Activated T-cell treated with anti-CD3 and anti-CD28 coated beads for 48 hours (primary cell): Measurements from ENCODE around the gene VAT1.
"Not testable (repeated sequence)": the region's sequence is repeated elsewhere in the genome, so short reads cannot be mapped to it uniquely, and the experiment has no call there.

ENCODE experiments used
- DNase-seq: peaks from one replicate; pipeline ENCODE4 v3.0.0-alpha.2; 2020; ENCODE audit warnings: low read depth

Gene VAT1

DNA sequence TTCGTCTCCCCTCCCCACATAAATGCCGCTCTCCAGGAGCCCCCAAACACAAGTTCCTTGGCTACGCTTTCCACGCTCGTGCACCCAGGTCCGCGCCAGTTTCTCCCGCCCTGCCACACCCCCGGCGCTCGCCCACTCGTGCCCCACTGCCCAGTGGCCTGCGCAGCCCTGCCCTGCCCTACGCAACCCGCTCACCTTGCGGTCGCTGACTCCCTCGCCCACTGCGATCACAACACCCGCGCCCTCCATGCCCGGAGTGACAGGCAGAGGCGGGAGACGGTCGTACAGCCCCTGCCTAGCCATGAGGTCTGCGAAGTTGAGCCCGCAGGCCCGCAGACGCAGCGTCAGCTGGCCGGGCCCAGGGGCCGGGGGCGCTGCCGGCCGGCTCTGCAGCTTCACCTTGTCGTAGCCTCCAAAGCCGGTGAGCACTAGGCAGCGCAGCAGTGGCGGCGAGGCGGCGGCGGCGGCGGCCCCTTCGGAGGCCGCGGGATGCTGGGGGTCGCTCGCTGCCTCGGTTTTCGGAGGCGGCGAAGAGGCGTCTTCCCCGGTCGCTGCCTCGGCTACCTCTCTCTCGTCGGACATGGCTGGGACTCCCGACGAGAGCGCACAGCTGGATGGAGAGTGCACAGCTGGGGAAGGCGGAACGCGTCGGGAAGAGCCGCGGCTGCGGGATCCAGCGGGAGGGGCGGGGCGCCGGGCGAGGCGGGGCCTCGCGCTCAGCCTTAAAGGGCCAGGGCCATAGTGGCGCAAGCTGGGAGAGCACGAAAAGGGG, at the start of gene VAT1:
Gene VAT1 (minus strand): TSS at position 645 of the 772 bp plus-strand sequence. CDS start 63 bp downstream, at position 582.
- DNase-seq: peak; percentile 68

DNA sequence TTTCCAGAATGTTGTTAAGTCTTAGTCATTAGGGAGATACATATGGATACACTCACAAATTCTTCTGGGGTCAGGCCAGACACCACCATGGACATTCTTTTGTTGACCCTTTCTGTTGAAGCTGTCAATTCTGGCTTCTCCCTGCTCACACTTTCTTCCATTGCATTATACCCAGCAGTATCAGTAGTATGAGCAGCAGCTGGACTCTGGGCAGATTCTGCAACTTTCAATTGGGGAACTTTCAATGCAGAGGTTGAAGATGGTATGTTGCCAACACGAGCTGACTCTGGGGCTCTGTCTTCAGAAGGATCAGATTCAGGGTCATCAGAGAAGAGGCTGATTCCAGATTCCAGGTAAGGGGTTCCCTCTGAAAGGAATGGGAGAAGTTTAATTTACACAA, 48.7 kb upstream of the VAT1 start:
- no peak for DNase-seq

DNA sequence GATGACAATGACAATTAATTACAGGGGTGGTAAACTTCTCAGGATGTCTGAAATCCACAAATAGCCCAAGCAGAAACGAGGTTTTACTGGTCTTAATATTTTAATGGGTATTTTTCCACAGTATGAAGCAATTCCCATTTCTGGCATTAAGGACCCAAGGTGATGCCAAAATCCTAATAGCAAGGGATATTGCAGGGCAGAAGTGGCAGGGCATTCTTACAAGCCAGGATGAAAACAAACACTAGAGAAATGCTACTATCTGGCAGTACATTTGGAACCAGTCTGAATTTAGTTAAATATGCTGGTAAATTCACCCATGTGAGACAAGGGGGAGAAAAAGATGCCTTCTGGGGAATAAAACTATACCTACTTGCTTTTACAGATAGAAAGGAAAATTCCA, 48.1 kb upstream of the VAT1 start:
- DNase-seq: no peak

DNA sequence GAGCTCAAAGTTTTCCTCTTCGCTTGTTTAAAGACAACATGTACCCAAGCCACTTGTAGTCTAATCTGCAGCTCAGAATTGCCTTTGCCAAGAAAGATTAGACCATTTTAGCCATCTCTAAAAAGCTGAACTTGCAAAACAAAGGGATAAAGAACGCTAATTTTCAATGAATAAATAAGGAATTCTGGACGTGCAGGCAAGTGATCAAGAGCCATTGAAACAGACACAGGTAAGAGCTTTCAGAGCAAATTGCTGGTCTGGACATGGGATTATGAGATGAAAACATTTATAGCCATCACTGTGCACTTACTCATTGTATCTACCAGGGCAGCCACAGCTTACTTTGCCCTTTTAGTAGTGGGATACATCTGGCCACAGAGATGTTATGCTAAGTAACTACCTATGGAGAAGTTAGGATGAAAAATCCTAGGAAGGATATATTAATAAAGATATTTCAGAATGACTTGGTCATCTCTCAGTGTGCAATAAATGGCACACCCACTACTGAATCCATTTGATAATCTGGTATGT, 47.2 kb upstream of the VAT1 start:
- no peak for DNase-seq

DNA sequence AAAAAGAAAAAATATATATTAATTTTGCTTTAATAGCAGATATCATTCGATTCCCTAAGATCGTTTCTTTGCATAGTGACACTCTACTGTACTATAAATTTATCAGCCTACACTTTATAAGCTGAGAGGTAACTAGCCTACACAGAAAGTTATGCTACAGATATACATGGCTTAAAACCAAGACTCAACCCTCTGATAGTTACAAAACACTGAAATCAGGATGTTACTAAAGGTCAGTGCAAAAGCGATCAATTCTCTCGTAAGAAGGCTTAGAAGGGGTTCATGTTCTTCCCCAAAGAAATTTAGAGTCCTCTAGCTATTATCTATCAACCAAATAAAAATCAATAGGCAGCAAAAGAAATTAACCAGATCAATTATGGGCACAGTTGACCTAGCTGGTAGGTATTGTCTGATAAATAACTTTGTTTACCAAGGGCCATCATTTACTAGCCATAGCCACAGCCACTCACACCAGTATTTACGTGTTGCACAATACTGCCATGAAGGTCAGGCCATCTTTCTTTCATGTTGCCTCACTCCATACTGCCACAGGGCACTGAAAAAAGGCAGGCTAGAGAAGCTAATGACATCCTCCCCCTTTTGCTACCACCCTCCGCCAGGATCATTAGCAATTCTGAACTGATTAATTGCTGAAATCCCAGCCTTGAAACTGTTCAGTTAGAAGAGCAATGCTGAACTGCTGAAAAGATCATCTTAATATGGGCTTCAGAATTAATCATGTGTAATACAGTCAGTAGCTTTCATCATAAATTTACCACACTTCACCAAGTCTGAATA, 46.6 kb upstream of the VAT1 start:
- no peak for DNase-seq

- DNase-seq: no peak
Measured at GRCh38 chr17:43062984-43063638, 40.9 kb upstream of the VAT1 start.

DNA sequence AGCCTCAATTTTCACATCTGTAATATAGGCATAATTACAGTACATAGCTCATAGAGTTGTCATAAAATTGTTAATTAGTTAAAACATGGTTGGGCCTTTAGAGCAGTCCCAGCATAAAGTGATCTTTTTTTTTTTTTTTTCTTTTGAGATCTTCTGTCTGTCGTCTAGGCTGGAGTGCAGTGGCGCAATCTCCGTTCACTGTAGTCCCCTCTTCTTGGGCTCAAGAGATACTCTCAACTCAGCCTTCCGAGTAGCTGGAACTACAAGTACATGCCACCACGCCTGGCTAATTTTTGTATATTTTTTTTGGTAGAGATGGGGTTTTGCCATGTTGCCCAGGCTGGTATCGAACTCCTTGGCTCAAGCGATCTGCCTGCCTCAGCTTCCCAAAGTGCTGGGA, 33.9 kb upstream of the VAT1 start:
- DNase-seq: no peak

GRCh38 chr17:43053008-43053407, 30.8 kb upstream of the VAT1 start:
- DNase-seq: not testable (repeated sequence)

DNA sequence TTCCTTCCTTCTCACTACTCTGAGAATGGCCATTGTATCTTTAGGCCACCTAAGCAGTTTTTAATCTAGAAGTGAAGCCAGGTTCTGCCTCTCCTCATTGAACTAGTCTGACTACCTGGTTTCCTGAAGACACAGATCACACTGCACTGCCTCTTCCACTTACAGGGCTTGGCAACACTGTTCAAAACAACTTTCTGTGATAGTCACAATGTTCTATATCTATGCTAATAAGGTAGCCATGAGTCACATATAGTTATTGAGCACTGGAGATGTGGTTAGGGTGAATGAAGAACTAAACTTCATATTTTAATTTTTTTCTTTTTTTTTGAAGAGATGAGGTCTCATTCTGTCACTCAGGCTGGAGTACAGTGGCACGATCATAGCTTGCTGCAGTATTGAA, 29.8 kb upstream of the VAT1 start:
- DNase-seq: no peak

DNA sequence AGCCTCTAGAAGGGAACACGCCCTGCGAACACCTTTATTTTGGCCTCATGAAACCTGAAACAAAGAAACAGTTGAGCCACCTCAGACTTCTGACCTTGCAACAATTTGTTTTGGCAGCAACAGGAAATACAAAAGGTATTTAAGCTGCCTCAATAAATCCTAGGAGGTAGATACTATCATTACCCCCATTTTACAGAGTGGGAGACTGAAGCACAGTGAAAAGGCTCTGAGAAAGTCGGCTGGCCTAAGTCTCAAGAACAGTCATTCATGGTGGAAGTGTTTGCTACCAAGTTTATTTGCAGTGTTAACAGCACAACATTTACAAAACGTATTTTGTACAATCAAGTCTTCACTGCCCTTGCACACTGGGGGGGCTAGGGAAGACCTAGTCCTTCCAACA, 21.8 kb upstream of the VAT1 start:
- DNase-seq: no peak

DNA sequence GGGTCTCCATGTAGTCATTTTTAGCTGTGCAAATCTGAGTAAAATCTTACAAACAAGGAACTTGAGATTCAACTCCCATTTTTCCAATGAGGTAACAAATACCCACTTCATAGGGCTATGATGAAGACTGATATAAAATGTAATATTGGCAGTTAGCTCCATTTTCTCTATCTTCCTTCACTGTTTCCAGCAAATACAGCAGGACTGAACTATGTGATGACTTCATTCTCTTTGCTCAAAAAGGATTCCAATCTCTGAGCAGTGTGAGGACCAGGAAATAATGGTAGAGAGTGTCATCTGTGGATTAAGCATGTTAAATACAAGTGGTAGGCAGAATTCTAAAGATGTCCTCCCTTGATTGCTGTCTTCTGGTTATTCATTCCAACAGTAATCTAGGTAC, 21.1 kb upstream of the VAT1 start:
- no peak for DNase-seq

DNA sequence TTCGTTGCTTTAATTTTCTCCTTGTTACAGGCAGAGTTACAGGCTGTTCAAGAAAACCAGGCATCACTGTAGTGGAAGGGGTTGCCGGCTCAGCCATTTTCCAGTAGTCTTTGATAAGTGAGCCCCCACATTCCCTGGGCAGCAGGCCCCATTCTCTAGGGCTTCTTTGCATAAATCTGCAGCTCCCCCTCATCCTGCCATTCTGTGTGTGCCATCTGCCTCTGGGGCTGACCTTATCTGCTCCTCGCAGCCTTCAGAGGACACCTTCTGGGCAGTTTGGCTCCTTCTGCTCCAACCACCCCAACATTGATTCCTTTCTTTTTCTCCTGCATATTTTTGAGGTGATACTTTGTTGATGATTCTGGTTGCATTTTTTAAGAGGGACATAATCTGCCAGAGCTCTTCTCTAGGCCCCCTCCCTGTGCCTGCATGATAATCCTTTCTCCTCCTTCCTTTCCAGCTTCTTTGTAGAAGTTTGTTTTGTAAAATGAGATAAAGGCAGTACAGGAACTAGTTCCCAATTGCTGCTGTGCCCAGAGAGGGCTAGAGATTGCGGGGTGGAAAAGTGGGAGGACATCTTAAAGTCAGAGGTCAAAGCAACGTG, 19.9 kb upstream of the VAT1 start:
- DNase-seq: no peak

DNA sequence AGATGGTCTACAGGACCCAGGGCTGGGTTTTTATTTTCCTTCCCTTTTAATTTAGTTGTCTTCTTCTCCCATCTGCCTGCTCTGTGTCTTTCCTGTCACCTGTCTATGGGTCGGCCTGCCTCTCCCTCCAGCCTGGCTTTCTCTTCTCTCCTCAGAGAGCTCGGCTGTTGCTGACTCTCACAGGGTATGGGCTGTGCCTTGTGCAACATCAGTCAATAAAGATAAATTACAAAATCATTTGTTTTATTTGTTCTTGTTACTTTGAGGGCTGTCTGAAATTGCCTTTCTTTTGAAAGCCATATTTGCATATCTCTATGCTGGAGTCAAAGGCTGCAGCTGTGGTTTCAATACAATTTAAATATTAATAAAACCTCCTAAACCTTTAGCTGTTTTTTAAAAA, 18.5 kb upstream of the VAT1 start:
- DNase-seq: no peak

- no peak for DNase-seq
Measured at GRCh38 chr17:43039646-43040045, 17.5 kb upstream of the VAT1 start.

DNA sequence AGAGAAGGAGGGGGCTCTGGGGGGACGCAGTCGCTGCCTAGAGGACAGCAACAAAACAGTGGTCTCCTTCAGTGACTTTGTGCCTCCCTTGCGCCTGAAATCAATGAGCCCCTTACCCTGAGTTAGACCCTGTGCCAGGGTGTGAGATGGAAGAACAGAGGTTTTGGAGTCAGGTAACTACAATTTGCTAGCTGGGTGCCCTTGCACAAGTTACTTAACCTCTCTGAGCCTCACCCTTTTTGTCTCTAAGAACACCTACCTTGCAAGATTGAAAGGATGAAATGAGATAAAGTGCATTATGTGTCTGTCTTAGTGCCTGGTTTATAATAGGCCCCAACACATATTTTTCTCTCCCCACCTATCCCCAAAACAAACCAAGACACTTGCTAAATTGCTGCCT, 12.7 kb upstream of the VAT1 start:
- DNase-seq: no peak

GRCh38 chr17:43033948-43034881, 12.0 kb upstream of the VAT1 start:
- no peak for DNase-seq

DNA sequence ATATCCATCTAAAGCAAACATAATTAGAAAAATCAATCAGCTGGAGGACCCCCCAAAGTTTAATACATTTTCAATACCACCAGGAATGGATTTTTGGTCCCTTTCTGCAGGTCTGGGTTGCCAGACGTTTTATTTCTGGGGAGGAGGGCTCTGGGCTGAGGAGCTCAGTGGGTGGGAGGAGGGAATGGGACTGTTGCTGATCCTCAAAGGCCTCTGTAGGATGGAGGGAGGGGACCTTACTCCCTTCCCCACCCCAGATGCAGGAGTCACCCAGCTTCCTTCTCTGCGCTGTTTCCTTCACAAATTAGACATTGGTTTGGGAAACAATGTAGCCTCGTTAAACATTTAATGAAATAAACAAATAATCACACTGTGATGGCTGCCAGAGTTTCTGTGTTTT, 9.5 kb upstream of the VAT1 start:
- DNase-seq: no peak

- no peak for DNase-seq
Measured at GRCh38 chr17:43030137-43030767, 8.1 kb upstream of the VAT1 start.

- no peak for DNase-seq
Measured at GRCh38 chr17:43028221-43028861, 6.2 kb upstream of the VAT1 start.
